Immature natural killer cell (primary cell): Measurements from ENCODE around the gene SLC19A1. TPM values are rescaled to one million over a fixed set of nuclear protein-coding genes. Genes with fewer than 3 reads are reported as not detected.

Experiments used
- DNase-seq, 3 donors: peaks; one replicate each; pipeline ENCODE4 v3.0.0; 2022; ENCODE audit warnings: mixed read lengths in 1 of 3
- H3K27ac Mint-ChIP-seq, 6 donors: one replicate each; pipeline ENCODE4 v1.8.0; 2020; ENCODE audit warnings: mixed read lengths in 6 of 6, mild to moderate bottlenecking in 5 of 6, inconsistent platforms in 4 of 6, moderate library complexity in 3 of 6
- H3K27me3 Mint-ChIP-seq, 3 donors: one replicate each; pipeline ENCODE4 v1.8.0; 2020 to 2021; ENCODE audit warnings: low read depth in 3 of 3, mild to moderate bottlenecking in 3 of 3, mixed read lengths in 3 of 3, moderate library complexity in 3 of 3, inconsistent platforms in 1 of 3
- H3K36me3 Mint-ChIP-seq, 3 donors: one replicate each; pipeline ENCODE4 v1.8.0; 2020; ENCODE audit warnings: mixed read lengths in 3 of 3, inconsistent platforms in 2 of 3, mild to moderate bottlenecking in 2 of 3
- H3K4me1 Mint-ChIP-seq, 2 donors: one replicate each; pipeline ENCODE4 v1.8.0; 2020; ENCODE audit warnings: inconsistent platforms in 2 of 2, mild to moderate bottlenecking in 2 of 2, mixed read lengths in 2 of 2, moderate library complexity in 1 of 2
- H3K4me3 Mint-ChIP-seq, 5 donors: one replicate each; pipeline ENCODE4 v1.8.0; 2020; ENCODE audit warnings: mild to moderate bottlenecking in 5 of 5, mixed read lengths in 5 of 5, inconsistent platforms in 3 of 5, moderate library complexity in 3 of 5
- H3K9me3 Mint-ChIP-seq, 6 donors: one replicate each; pipeline ENCODE4 v1.8.0; 2020; ENCODE audit warnings: mild to moderate bottlenecking in 6 of 6, mixed read lengths in 6 of 6, inconsistent platforms in 4 of 6, moderate library complexity in 3 of 6
- polyA plus RNA-seq, 3 donors: library from polyadenylated mRNA; unstranded; fragments of 300-500 nt; fragmentation: Illumina TruSeq; gene quantifications; one replicate each; pipeline ENCODE4 v1.2.3, GENCODE V29; 2021

Gene SLC19A1
- polyA plus RNA-seq = 1 to 10 TPM in 2 of 3 donors, under 1 TPM in 1; 0.84 to 7.1 (median 1.7) TPM

- Mint-ChIP-seq H3K36me3 (no peaks in the 10 kb centered on the region), H3K27ac (no peak within 1 kb of the TSS), H3K4me3 (peak within 1 kb of the TSS; percentile 43 to 82 (median 59)), H3K4me1 (peaks cover 4 to 5% of the 10 kb centered on the region in 2 donors), H3K9me3 (no peaks in the 10 kb centered on the region), H3K27me3 (peaks cover 0 to 3% (median 0%) of the 10 kb centered on the region in 3 donors)
- DNase-seq = peak; percentile 68 to 75 (median 71)
Measured at GRCh38 chr21:45542242-45542666, at the start of gene SLC19A1. SLC19A1 (minus strand) TSS chr21:45542440; CDS start chr21:45537959, 4,481 bp downstream.

- peaks cover 0 to 4% of the 10 kb centered on the region in 2 donors for H3K4me1 Mint-ChIP-seq
- H3K27ac Mint-ChIP-seq = no peak overlapping the region
- peaks cover 4 to 13% (median 9%) of the 10 kb centered on the region in 6 donors for H3K9me3 Mint-ChIP-seq
- no peak for DNase-seq
- peaks cover 5 to 13% (median 11%) of the 10 kb centered on the region in 3 donors for H3K27me3 Mint-ChIP-seq
- H3K4me3 Mint-ChIP-seq = no peak overlapping the region
- peaks cover 0 to 7% (median 0%) of the 10 kb centered on the region in 3 donors for H3K36me3 Mint-ChIP-seq
Measured at GRCh38 chr21:45591619-45592207, 49.5 kb upstream of the SLC19A1 start.

- peaks cover 0 to 4% of the 10 kb centered on the region in 2 donors for H3K4me1 Mint-ChIP-seq
- no peak overlapping the region for H3K4me3 Mint-ChIP-seq
- peaks cover 6 to 12% (median 11%) of the 10 kb centered on the region in 3 donors for H3K27me3 Mint-ChIP-seq
- peak in 2 of 3 donors; percentile 42 to 44 for DNase-seq
- peaks cover 9 to 21% (median 16%) of the 10 kb centered on the region in 6 donors for H3K9me3 Mint-ChIP-seq
- H3K27ac Mint-ChIP-seq = no peak overlapping the region
- peaks cover 0 to 9% (median 3%) of the 10 kb centered on the region in 3 donors for H3K36me3 Mint-ChIP-seq
Measured at GRCh38 chr21:45590726-45591618, 48.7 kb upstream of the SLC19A1 start.

- Mint-ChIP-seq H3K4me3 (peak overlapping the region in 3 of 5 donors; percentile 19 to 54 (median 44)), H3K27ac (no peak overlapping the region), H3K27me3 (peaks cover 13 to 15% (median 13%) of the 10 kb centered on the region in 3 donors), H3K36me3 (peaks cover 0 to 9% (median 3%) of the 10 kb centered on the region in 3 donors), H3K9me3 (peaks cover 13 to 24% (median 20%) of the 10 kb centered on the region in 6 donors), H3K4me1 (peaks cover 0 to 4% of the 10 kb centered on the region in 2 donors)
- peak; percentile 58 to 61 (median 58) for DNase-seq
Measured at GRCh38 chr21:45590246-45590725, 48.0 kb upstream of the SLC19A1 start.

- Mint-ChIP-seq H3K4me3 (peak overlapping the region in 2 of 5 donors; percentile 31 to 54), H3K36me3 (peaks cover 0 to 9% (median 3%) of the 10 kb centered on the region in 3 donors), H3K27me3 (peaks cover 13 to 15% (median 13%) of the 10 kb centered on the region in 3 donors), H3K27ac (no peak overlapping the region), H3K4me1 (peaks cover 0 to 4% of the 10 kb centered on the region in 2 donors), H3K9me3 (peaks cover 13 to 24% (median 20%) of the 10 kb centered on the region in 6 donors)
- no peak for DNase-seq
Measured at GRCh38 chr21:45589686-45590245, 47.5 kb upstream of the SLC19A1 start.

- peaks cover 0 to 9% (median 3%) of the 10 kb centered on the region in 3 donors for H3K36me3 Mint-ChIP-seq
- peak overlapping the region in 1 of 6 donors; percentile 48 for H3K27ac Mint-ChIP-seq
- peaks cover 12 to 17% (median 15%) of the 10 kb centered on the region in 3 donors for H3K27me3 Mint-ChIP-seq
- H3K9me3 Mint-ChIP-seq = peaks cover 13 to 24% (median 20%) of the 10 kb centered on the region in 6 donors
- no peak for DNase-seq
- H3K4me1 Mint-ChIP-seq = peaks cover 0 to 4% of the 10 kb centered on the region in 2 donors
- peak overlapping the region in 3 of 5 donors; percentile 13 to 21 (median 19) for H3K4me3 Mint-ChIP-seq
Measured at GRCh38 chr21:45588871-45589491, 46.7 kb upstream of the SLC19A1 start.

- peaks cover 0 to 9% (median 3%) of the 10 kb centered on the region in 3 donors for H3K36me3 Mint-ChIP-seq
- no peak for DNase-seq
Measured at GRCh38 chr21:45588086-45588825, 46.0 kb upstream of the SLC19A1 start.

GRCh38 chr21:45586289-45586858, 44.1 kb upstream of the SLC19A1 start:
- DNase-seq = no peak

More at GRCh38 chr21:45588086-45588825, 46.0 kb upstream of the SLC19A1 start:
- peaks cover 0 to 4% of the 10 kb centered on the region in 2 donors for H3K4me1 Mint-ChIP-seq
- peaks cover 13 to 24% (median 20%) of the 10 kb centered on the region in 6 donors for H3K9me3 Mint-ChIP-seq
- peaks cover 12 to 20% (median 17%) of the 10 kb centered on the region in 3 donors for H3K27me3 Mint-ChIP-seq
- peak overlapping the region in 1 of 5 donors; percentile 7 for H3K4me3 Mint-ChIP-seq
- H3K27ac Mint-ChIP-seq = no peak overlapping the region

GRCh38 chr21:45584786-45585185, 42.5 kb upstream of the SLC19A1 start:
- H3K27ac Mint-ChIP-seq = no peak overlapping the region
- H3K4me1 Mint-ChIP-seq = peaks cover 0 to 4% of the 10 kb centered on the region in 2 donors
- no peak for DNase-seq
- H3K4me3 Mint-ChIP-seq = no peak overlapping the region
- peaks cover 12 to 25% (median 16%) of the 10 kb centered on the region in 3 donors for H3K27me3 Mint-ChIP-seq
- peaks cover 13 to 29% (median 20%) of the 10 kb centered on the region in 6 donors for H3K9me3 Mint-ChIP-seq
- H3K36me3 Mint-ChIP-seq = peaks cover 0 to 9% (median 3%) of the 10 kb centered on the region in 3 donors

More at GRCh38 chr21:45586289-45586858, 44.1 kb upstream of the SLC19A1 start:
- peaks cover 12 to 25% (median 16%) of the 10 kb centered on the region in 3 donors for H3K27me3 Mint-ChIP-seq
- peaks cover 0 to 9% (median 3%) of the 10 kb centered on the region in 3 donors for H3K36me3 Mint-ChIP-seq
- H3K9me3 Mint-ChIP-seq = peaks cover 13 to 29% (median 20%) of the 10 kb centered on the region in 6 donors
- no peak overlapping the region for H3K27ac Mint-ChIP-seq
- H3K4me3 Mint-ChIP-seq = no peak overlapping the region
- peaks cover 0 to 4% of the 10 kb centered on the region in 2 donors for H3K4me1 Mint-ChIP-seq

- Mint-ChIP-seq H3K4me3 (no peak overlapping the region), H3K27ac (no peak overlapping the region), H3K27me3 (peaks cover 9 to 25% (median 15%) of the 10 kb centered on the region in 3 donors)
Measured at GRCh38 chr21:45583831-45584509, 41.7 kb upstream of the SLC19A1 start.

GRCh38 chr21:45582128-45582527, 39.9 kb upstream of the SLC19A1 start:
- Mint-ChIP-seq H3K27ac (no peak overlapping the region), H3K9me3 (peaks cover 9 to 23% (median 15%) of the 10 kb centered on the region in 6 donors), H3K4me1 (no peaks in the 10 kb centered on the region), H3K36me3 (peaks cover 0 to 6% (median 3%) of the 10 kb centered on the region in 3 donors), H3K27me3 (peaks cover 4 to 21% (median 6%) of the 10 kb centered on the region in 3 donors), H3K4me3 (no peak overlapping the region)
- DNase-seq = no peak

More at GRCh38 chr21:45583831-45584509, 41.7 kb upstream of the SLC19A1 start:
- Mint-ChIP-seq H3K9me3 (peaks cover 13 to 29% (median 20%) of the 10 kb centered on the region in 6 donors), H3K36me3 (peaks cover 0 to 9% (median 3%) of the 10 kb centered on the region in 3 donors), H3K4me1 (no peaks in the 10 kb centered on the region)
- no peak for DNase-seq
